GM19193 (cell line): ENCODE results near the gene LMX1B.

Source experiments
- POLR2A ChIP-seq: IDR thresholded peaks from 4 replicates; pipeline ENCODE4 v1.6.1; 2011; ENCODE audit not compliant: insufficient read depth, insufficient read length; ENCODE audit errors: extremely low read depth

LMX1B gene

DNA sequence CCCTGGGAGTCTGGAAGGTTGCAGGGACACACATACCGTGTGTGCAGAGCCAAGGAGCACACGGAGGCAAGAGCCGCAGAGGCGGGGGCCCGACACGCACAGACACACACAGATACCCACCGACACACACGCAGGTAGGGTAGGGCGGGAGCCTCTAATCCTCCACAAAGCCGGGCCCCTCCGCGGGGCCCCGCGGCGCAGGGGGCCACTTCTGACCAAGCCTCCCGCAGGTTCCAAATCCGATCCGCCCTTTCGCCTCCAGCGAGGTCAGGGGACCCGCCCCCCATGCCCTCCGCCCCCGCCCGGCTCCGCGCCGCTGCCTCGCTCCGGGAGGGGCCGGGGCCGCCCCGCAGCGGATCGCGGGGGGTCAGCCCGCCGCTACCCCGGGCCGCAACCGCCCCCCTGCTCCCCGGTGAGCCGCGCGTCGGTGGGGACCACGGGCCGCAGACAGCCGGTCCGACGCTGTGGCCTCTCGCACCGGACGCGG, 1.4 kb upstream of the LMX1B start:
- no peak for TF ChIP-seq POLR2A

GRCh38 chr9:126612813-126613641, 701 bp upstream of the LMX1B start:
- no peak for TF ChIP-seq POLR2A

DNA sequence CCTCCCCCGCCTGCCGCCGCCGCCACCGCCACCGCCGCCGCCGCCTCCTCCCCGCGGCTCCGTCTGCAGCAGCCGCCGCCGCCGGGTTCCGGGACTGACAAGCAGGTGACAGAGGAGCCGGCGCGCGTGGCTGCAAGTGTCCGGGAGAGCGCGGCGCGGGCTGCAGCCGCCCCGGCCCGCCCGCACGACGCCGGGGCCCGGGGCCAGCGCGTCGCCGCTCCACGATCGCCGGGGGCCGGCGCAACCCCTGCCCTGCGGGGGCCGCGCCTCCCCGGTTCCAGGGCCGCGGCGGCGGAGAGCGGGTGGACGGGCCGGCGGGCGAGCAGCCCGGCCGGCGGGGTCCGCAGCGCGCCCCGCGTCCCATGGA, 343 bp downstream of the LMX1B start:
- TF ChIP-seq POLR2A = no peak

DNA sequence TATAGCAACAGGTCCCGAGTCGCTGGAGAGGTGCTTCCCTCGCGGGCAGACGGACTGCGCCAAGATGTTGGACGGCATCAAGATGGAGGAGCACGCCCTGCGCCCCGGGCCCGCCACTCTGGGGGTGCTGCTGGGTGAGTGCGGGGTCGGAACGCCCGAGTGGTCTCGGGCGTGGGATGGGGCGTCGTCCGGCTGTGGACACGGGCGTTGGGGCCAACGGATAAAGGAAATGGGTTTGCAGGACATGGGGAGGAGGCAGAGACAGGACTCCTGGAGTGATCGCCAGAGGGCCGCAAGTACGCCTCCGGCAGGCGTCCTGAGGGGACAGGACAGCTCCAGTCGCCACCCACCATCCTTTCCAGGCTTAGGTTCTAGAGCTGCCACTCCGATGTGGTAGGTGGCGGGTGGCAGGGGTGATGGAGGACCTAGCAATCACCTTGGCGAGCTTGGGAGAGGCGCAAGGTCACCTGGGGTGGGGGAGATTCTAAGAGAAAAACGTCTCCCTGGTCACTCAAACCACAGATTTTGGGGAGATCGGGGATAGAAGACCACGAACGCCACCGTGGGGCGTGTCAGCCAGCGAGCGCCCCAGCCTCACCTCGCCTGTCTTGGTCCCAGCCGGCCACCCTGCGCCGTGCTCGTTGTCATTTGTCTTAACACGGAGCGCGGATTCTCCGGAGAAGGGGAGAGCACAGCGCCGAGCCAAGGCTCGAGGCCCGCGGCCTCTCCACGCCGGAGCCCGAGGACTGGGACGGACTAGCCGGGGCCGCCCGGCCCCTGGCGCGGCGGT, 922 bp downstream of the LMX1B start:
- no peak for TF ChIP-seq POLR2A

DNA sequence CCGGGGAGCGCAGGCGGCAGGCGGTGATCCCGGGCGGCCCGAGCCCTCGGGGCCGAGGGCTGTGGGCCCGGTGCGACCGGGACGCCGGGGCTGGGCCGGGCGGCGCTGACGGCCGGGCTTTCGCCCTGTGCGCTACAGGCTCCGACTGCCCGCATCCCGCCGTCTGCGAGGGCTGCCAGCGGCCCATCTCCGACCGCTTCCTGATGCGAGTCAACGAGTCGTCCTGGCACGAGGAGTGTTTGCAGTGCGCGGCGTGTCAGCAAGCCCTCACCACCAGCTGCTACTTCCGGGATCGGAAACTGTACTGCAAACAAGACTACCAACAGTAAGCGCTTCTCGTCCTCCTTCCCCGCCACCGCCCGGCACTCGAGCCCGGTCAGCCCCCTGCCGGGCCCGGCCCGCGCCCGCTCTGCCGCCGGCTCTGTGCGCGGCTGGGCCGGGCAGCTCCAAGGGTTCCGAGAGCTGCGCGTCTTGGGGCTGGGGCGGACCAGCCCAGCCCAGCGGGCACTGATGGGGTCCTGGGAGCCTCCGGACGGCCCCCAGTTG, 1.6 kb downstream of the LMX1B start:
- TF ChIP-seq POLR2A = no peak

GRCh38 chr9:126615791-126616447, 2.2 kb downstream of the LMX1B start:
- no peak for TF ChIP-seq POLR2A

- TF ChIP-seq POLR2A = no peak
Measured at GRCh38 chr9:126616521-126616976, 2.8 kb downstream of the LMX1B start.

DNA sequence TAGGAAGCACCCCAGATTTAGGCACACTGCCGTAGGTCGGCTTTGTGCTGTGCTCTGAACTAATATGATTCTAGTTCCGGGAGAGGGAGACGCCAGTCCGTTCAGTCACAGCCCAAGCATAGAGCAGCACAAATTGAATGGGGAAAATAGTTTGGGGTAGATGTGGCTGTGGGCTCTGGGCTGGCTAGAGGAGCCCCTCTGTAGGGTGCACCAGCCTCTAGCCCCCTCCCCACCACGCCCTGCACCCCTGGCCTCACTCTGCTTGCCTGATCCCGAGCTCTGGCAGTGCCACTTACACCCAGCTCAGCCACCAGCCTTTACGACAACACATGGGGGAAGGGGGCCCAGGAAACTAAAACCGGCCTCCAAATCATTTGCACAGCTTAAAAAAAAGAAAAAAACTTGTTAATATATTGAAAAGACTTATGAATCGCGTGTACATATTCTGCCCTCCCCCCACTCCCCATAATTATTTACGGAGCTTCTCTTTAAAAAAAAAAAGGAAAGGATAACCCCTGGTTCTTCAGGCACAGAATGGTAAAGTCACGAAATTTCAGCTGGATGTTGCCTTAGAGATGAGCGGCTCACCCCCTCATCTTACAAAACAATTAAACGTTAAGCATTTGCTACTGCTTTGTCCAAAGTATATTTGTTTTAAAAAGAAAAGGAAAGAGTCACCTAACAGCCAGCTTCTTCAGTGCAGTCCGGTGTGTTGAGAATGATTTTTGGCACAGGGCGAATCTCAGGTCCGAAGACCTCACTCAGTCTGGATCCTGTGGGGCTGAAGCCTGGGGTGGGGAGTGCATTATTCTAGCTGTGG, 3.5 kb downstream of the LMX1B start:
- no peak for TF ChIP-seq POLR2A

GRCh38 chr9:126617823-126618165, 4.1 kb downstream of the LMX1B start:
- no peak for TF ChIP-seq POLR2A

- TF ChIP-seq POLR2A = no peak
Measured at GRCh38 chr9:126618190-126618584, 4.5 kb downstream of the LMX1B start.

- TF ChIP-seq POLR2A = no peak
Measured at GRCh38 chr9:126618585-126619360, 5.0 kb downstream of the LMX1B start.

DNA sequence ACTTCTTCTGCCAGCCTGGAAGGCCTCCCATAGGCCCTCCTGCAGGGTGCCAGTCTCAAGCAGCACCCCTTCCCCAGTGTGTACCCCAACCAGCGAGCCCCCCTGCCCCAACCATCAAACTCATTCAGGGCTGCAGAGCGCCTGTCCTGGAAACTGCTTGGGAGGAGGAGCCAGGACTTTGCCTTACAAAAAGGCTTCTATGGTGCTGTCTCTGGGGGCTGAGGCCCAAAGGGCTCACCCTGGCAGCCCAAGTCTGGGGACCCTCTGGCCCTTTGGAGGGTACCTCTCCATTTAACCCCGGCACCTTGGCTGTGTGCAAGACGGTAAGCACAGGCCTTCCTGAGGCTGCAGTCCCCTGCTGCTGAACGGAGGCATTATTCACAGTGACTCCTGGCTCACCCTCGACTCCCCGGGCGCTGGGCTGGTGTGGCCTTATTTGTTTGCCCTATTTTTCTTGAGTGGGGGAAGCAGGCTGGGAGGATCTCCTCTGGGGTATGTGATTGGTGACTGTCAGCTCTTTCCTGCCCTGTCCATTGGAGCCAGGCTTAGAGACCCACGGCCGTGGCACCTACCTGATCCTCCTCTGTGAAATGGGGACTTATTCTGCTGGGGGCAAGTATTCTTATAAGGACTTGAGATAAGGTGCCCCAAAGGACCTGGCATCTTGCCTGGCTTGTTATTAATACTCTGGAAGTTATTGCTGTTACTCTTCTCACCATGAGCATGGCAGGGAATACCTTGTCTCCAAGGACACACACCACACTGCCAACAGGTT, 5.8 kb downstream of the LMX1B start:
- TF ChIP-seq POLR2A = no peak

- TF ChIP-seq POLR2A = no peak
Measured at GRCh38 chr9:126620478-126620877, 6.8 kb downstream of the LMX1B start.
